GM19452 (cell line): ENCODE measurements around the gene ZC3H7B.
"Not testable (repeated sequence)": the region's sequence is repeated elsewhere in the genome, so short reads cannot be mapped to it uniquely, and the experiment has no call there.

Experiments
- ATAC-seq: cut with Tn5 transposase; IDR thresholded peaks from one replicate; pipeline ENCODE4 v1.9.1; 2021; ENCODE audit not compliant: unreplicated experiment

ZC3H7B gene, protein sequence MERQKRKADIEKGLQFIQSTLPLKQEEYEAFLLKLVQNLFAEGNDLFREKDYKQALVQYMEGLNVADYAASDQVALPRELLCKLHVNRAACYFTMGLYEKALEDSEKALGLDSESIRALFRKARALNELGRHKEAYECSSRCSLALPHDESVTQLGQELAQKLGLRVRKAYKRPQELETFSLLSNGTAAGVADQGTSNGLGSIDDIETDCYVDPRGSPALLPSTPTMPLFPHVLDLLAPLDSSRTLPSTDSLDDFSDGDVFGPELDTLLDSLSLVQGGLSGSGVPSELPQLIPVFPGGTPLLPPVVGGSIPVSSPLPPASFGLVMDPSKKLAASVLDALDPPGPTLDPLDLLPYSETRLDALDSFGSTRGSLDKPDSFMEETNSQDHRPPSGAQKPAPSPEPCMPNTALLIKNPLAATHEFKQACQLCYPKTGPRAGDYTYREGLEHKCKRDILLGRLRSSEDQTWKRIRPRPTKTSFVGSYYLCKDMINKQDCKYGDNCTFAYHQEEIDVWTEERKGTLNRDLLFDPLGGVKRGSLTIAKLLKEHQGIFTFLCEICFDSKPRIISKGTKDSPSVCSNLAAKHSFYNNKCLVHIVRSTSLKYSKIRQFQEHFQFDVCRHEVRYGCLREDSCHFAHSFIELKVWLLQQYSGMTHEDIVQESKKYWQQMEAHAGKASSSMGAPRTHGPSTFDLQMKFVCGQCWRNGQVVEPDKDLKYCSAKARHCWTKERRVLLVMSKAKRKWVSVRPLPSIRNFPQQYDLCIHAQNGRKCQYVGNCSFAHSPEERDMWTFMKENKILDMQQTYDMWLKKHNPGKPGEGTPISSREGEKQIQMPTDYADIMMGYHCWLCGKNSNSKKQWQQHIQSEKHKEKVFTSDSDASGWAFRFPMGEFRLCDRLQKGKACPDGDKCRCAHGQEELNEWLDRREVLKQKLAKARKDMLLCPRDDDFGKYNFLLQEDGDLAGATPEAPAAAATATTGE

DNA sequence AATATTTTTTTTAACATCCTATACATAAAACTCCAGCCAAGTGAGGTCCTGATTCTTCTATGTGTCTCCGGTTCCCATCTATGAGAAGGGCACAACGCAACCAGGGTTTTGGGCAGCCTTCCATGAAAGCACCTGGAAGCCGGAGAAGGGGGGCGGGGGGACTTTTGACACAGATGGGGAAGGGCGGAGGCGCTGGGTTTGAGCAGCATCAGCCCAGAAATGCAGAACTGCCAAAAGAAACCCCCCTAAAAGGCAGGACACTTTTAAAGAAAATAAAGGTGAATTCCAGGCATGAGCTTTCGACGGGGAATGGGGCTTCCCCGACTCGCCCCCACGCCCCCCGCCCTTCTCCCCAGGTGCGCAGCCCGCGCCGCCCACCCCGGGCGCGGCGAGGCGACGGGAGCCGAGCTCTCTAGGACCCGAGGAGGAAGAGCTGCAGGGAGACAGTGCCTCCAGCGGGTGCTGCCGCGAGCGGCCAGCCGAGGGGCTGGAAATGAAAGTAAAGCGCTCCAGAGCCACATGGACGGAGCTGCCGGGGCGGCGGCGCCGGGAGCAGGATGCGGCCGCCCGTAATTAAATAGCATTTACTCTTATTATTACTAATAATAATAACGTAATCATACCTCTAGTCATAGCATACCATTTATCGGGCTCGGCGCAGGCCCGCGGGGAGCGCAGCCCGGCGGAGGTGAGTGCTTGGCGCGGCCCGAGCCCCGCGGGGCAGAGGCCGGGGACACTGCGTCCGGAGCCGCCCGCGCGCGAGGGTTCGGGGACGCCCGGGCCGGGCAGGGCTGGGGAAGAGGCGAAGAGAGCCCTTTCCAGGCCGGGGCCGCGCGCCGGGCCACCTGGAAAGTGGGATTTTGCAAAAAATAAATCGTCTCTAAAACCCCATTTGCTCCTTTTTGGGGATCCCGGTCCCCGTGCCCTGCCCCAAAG is at the start of gene ZC3H7B:
TSS of gene ZC3H7B (plus strand) at position 441 of the 936 bp plus-strand sequence. CDS start 19,136 bp downstream, outside the sequence.
- ATAC-seq, result peak; percentile 91

DNA sequence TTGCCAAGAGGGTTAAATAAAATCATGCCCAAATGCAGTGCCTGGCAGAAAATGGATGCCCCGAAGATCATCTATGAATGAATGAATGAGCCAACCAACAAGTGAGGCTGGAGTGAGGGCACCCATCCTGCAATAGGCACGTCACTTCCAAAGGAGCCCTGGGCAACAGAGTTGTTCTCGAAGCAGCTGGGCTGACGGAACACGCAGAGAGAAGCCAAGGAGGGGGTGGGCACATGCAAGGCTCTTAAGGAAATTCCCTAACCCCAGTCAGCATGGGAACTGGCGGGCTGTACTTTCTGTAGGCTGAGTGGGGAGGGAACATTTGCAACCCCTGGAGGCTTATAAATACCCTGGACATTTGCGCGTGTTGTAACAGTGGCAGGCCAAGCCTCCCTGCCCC is 49.0 kb upstream of the ZC3H7B start:
- ATAC-seq, result no peak

DNA sequence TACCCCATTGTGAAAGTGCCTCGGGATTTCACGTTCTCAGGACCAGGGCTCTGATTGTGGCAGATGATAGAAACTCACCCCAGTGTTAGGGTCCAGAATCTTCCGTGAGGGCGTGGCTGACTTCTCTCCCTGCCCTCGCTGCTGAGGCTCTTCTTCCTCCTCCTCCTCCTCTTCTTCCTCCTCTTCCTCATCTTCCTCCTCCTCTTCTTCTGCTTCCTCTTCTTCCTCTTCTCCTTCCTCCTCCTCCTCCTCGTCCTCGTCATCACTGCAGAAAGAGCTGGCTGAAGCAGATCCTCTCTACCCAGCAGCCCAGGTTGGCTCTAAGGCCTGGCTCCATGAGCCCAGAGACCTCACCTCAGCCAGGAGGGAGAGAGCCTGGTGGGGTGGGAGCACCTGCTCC is 47.1 kb upstream of the ZC3H7B start:
- ATAC-seq, result no peak

DNA sequence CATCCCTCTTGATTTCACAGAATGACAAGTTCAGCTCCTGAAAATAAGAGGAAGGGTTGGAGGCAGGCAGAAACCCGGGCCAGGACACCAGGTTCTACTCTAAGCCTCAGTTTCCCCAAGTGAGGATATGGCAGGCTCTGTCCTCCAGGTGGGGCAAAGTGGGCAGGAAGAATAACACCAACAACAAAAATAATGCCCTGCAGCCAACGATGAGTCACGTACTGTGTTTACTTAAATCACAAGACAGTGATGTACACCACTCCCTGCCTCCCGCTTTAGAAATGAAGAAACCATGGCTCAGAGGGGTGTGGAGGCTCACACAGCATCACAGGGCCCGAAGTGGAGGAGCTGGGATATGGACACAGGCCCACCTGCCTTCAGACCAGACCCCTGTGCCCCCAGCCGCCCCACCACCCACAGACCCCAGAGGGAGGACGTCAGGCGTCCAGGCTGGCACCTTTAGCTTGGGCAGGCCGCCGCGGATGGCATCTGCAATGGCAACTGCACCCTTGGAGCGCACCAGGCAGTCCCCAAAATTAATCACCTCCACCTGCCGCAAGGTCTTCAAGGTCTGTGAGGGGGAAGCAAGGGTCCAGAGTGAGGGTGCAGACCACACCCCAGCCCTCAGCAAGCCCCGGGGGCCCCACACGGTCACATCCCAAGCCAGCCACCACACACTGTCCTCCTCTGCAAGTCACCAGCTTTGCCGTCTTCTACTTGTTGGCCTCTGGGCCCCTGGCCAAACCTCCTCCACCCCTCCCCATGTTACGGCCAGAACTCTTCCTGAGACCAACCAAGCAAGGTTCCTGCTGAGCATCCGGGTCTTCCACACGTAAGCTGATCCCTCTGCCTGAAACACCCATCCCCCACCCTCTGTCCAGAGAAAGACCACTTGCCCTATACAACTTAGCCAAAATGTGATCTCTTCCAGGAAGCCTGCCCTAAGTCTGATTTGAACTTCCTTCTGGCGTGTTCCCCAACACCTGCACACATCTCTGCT is 44.8 kb upstream of the ZC3H7B start:
- ATAC-seq, result no peak

DNA sequence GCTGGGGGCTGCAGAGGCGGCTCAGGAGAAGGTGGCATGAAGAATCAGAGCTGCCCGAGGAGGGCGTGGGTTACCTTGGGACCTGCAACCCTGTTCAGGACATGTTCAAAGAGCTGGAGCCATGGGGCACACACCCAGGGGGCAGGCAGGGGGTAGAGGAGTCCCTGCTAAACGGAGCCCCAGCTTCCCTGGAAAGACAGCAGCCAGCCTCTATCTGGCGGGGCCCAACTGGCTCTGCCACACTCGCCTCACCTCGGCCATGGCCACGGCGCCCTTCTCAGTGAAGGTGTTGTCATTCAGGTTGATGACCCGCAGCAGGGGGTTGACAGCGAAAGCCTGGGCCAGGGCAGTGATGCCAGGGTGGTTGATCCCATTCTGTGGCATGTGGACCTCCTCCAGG is 43.6 kb upstream of the ZC3H7B start:
- ATAC-seq, result no peak

- ATAC-seq, result not testable (repeated sequence)
Observed at GRCh38 chr22:41259756-41260155, 41.6 kb upstream of the ZC3H7B start.

- no peak for ATAC-seq
Observed at GRCh38 chr22:41260871-41261270, 40.5 kb upstream of the ZC3H7B start.

- no peak for ATAC-seq
Observed at GRCh38 chr22:41261541-41262249, 39.6 kb upstream of the ZC3H7B start.

DNA sequence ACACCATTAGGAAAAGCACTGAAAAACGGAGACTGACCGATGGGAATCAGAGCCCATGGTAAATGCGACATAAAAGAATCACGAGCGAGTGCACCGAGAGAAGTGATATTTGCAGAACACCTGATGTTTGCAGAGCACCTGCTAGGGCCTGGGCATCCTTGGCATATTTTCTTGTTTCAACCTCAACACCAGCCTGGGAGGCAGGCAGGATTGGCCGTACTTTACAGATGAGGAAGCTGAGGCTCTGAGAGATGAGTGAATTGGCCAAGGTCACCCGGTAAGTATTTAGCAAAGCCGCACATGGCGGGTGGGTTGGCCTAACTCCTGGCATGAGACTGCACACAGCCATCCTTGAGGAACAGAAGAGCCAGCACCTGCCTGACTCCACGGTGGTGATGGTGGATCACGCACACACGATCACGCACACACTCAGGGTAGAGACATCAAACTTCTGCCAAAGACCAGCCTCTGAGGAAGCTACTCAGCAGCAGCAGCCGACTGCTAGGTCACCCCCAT is 39.0 kb upstream of the ZC3H7B start:
- no peak for ATAC-seq

GRCh38 chr22:41263704-41264103 is 37.6 kb upstream of the ZC3H7B start:
- no peak for ATAC-seq

DNA sequence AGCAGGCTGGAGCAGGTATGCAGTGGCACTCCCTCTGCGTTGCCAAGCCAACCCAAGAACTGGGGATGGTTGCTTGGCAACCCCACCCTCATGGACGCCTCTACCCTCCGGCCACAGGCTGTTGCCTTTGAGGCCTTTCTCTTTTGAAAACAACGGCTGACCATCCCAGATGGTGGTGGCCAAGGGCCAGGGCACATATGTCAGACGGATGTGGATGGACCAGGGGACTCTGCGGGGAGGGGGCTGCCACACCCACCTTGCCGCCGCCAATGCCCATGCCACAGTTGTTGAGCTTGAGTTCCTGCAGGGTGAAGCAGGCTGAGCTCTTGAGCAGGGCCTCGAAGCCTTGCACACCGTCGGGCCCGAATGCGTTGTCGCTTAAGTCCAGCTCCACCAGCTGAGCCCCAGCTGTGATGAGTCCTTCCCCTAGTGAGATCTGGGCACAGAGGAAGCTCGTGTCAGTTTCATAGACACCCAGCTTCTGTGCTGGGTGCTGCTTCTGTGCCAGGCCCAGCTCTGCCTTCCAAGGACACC is 36.9 kb upstream of the ZC3H7B start:
- no peak for ATAC-seq

DNA sequence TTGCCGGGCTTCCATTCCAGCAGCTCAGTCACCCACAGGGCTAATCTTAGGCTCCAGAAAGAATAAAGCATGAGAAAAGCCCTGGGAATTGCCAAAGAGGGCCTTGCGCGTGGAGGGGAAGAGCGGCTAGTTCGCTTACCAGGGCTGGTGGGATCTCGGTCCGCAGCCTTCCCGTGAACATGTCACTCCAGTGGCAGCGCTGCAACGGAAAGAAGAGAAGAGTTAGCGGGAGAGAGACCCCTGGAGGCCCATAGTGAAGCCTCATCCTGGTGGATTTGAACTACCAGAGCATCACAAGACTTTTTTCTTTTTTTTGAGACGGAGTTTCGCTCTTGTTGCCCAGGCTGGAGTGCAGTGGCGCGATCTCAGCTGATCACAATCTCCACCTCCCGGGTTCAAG is 33.4 kb upstream of the ZC3H7B start:
- no peak for ATAC-seq

DNA sequence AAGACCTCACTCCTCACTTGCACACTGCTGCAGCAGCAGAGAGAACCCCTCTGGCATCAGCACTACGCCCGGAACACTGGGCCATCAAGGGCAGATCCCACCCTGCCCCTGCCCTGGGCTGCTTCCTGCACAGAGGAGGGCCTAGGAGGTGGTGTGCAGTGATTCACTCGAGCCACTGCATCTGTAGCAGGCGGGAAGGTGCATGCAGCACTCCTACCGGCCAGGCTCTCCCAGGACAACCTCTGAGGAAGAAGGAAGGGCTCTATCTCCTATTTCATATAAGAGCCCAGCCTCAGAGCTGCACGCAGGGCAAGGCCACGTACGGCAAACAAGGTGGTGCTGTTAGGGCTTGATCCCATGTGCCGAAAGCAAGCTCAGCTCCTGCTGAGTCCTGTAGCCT is 29.5 kb upstream of the ZC3H7B start:
- ATAC-seq, result no peak

- no peak for ATAC-seq
Observed at GRCh38 chr22:41273128-41273527, 28.2 kb upstream of the ZC3H7B start.

GRCh38 chr22:41274856-41275255 is 26.5 kb upstream of the ZC3H7B start:
- no peak for ATAC-seq

GRCh38 chr22:41280065-41280464 is 21.3 kb upstream of the ZC3H7B start:
- ATAC-seq, result no peak

DNA sequence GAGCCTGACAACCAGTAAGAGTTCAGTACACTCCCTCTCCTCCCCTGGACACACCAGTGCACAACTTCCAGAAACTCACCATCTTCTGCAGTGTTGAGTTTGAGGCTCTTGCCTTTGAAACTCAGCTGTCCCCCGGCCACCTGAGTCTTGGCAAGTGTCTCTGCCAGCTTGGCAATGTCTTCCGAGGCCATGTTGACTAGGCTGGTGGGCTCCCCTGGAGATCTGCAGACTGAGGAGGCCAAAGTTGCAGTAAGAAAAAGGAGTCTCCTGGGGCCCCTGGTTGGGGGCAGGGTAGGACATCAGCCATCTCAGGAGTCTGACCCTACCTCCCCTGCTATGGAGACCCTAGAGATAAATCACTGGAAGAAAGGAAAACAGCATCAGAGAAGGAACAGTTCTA is 20.5 kb upstream of the ZC3H7B start:
- no peak for ATAC-seq

- ATAC-seq, result no peak
Observed at GRCh38 chr22:41284465-41284864, 16.9 kb upstream of the ZC3H7B start.
